ENCODE results near the gene CDKL5.
"Not testable (repeated sequence)": the region's sequence is repeated elsewhere in the genome, so short reads cannot be mapped to it uniquely, and the experiment has no call there.

CDKL5 gene

GRCh38 chrX:18425199-18426003, at the start of gene CDKL5:
Gene CDKL5, plus strand, starts transcription at chrX:18425608. Its CDS starts 81,489 bp downstream, at chrX:18507097.
- DNase-seq, result peak; percentile 94

GRCh38 chrX:18377796-18378195, 47.6 kb upstream of the CDKL5 start:
- peak; percentile 6 for DNase-seq

GRCh38 chrX:18389966-18390365, 35.4 kb upstream of the CDKL5 start:
- no peak for DNase-seq

GRCh38 chrX:18390941-18391538, 34.4 kb upstream of the CDKL5 start:
- DNase-seq, result peak; percentile 60

GRCh38 chrX:18394477-18394876, 30.9 kb upstream of the CDKL5 start:
- no peak for DNase-seq

- DNase-seq, result no peak
Observed at GRCh38 chrX:18401848-18402213, 23.6 kb upstream of the CDKL5 start.

- DNase-seq, result no peak
Observed at GRCh38 chrX:18406531-18407266, 18.7 kb upstream of the CDKL5 start.

GRCh38 chrX:18410038-18410437, 15.4 kb upstream of the CDKL5 start:
- DNase-seq, result no peak

GRCh38 chrX:18415386-18415785, 10.0 kb upstream of the CDKL5 start:
- DNase-seq, result no peak

- DNase-seq, result no peak
Observed at GRCh38 chrX:18422325-18422724, 3.1 kb upstream of the CDKL5 start.

- no peak for DNase-seq
Observed at GRCh38 chrX:18422886-18423285, 2.5 kb upstream of the CDKL5 start.

- DNase-seq, result peak; percentile 4
Observed at GRCh38 chrX:18424482-18425198, 768 bp upstream of the CDKL5 start.

GRCh38 chrX:18426004-18426320, 554 bp downstream of the CDKL5 start:
- no peak for DNase-seq

GRCh38 chrX:18428006-18428405, 2.6 kb downstream of the CDKL5 start:
- DNase-seq, result no peak

- not testable (repeated sequence) for DNase-seq
Observed at GRCh38 chrX:18433288-18433687, 7.9 kb downstream of the CDKL5 start.

GRCh38 chrX:18434896-18435295, 9.5 kb downstream of the CDKL5 start:
- no peak for DNase-seq

GRCh38 chrX:18436017-18436416, 10.6 kb downstream of the CDKL5 start:
- DNase-seq, result no peak

- DNase-seq, result no peak
Observed at GRCh38 chrX:18440835-18441234, 15.4 kb downstream of the CDKL5 start.

- DNase-seq, result no peak
Observed at GRCh38 chrX:18441780-18442367, 16.5 kb downstream of the CDKL5 start.

GRCh38 chrX:18448416-18448815, 23.0 kb downstream of the CDKL5 start:
- DNase-seq, result no peak

GRCh38 chrX:18449236-18449635, 23.8 kb downstream of the CDKL5 start:
- DNase-seq, result no peak

- no peak for DNase-seq
Observed at GRCh38 chrX:18455384-18455783, 30.0 kb downstream of the CDKL5 start.

GRCh38 chrX:18457000-18457399, 31.6 kb downstream of the CDKL5 start:
- no peak for DNase-seq

All from stimulated activated CD4-positive, alpha-beta T cell treated with anti-CD3 and anti-CD28 coated beads, Interleukin-4, amount 100 ng/mL, for 1 hour (primary cell).